PC-9 (cell line): ENCODE results near the gene PLEKHG2. TPM values are rescaled to one million over a fixed set of nuclear protein-coding genes. Genes with fewer than 3 reads are reported as not detected.

Source experiments
- BruUV-seq: library from RNA; stranded (reverse); fragments of 400-500 nt; replicated peaks from 2 replicates; lab custom pipeline; 2021; lab: Mats Ljungman, UMichigan
- CTCF ChIA-PET: fragments of 300-600 bp; sonication (Branson Sonifier 250); formaldehyde crosslinking; loops from one replicate; lab custom pipeline; 2022; ENCODE audit warnings: antibody characterized with exemption; lab: Charles Lee
- POLR2A ChIA-PET: fragments of 300-600 bp; sonication (Branson Sonifier 250); formaldehyde crosslinking; loops from one replicate; lab custom pipeline; 2022; ENCODE audit warnings: antibody characterized with exemption; ENCODE audit not compliant: unreplicated experiment; lab: Charles Lee
- DNase-seq, 2 experiments: peaks; one replicate each; pipeline versions ENCODE4 v3.0.0 to v3.0.0-alpha.2; 2015 to 2022; ENCODE audit warnings: mixed read lengths in 1 of 2
- H2AFZ ChIP-seq: fragments of 200-600 bp; sonication (generic); 2 replicates; pipeline ENCODE4 v1.8.1; 2017; ENCODE audit warnings: antibody characterized with exemption
- H3F3A ChIP-seq: fragments of 200-600 bp; sonication (generic); 2 replicates; pipeline ENCODE4 v1.8.1; 2017; ENCODE audit warnings: antibody characterized with exemption, mild to moderate bottlenecking, low read depth; ENCODE audit not compliant: insufficient read depth
- H3K27ac ChIP-seq: fragments of 200-600 bp; sonication (generic); 2 replicates; pipeline ENCODE4 v1.6.1; 2016; ENCODE audit warnings: mixed run types
- H3K27me3 ChIP-seq: fragments of 200-600 bp; sonication (generic); 2 replicates; pipeline ENCODE4 v1.6.1; 2016; ENCODE audit warnings: low read depth, mixed run types; ENCODE audit not compliant: insufficient read depth
- H3K36me3 ChIP-seq: fragments of 200-600 bp; sonication (generic); 2 replicates; pipeline ENCODE4 v1.6.1; 2016; ENCODE audit warnings: low read depth, mixed run types
- H3K4me1 ChIP-seq: fragments of 200-600 bp; sonication (generic); replicated peaks from 2 replicates; pipeline ENCODE4 v1.6.1; 2016; ENCODE audit warnings: mixed run types; ENCODE audit not compliant: insufficient read depth
- H3K4me2 ChIP-seq: fragments of 200-600 bp; sonication (generic); 2 replicates; pipeline ENCODE4 v1.6.1; 2017; ENCODE audit warnings: mixed run types
- H3K4me3 ChIP-seq: fragments of 200-600 bp; sonication (generic); 2 replicates; pipeline ENCODE4 v1.6.1; 2016; ENCODE audit warnings: mixed run types
- H3K79me2 ChIP-seq: fragments of 200-600 bp; sonication (generic); 2 replicates; pipeline ENCODE4 v1.6.1; 2017; ENCODE audit warnings: low read depth, mixed run types
- H3K9me2 ChIP-seq: fragments of 200-600 bp; sonication (generic); 2 replicates; pipeline ENCODE4 v1.8.1; 2017; ENCODE audit warnings: mild to moderate bottlenecking; ENCODE audit not compliant: insufficient read depth
- H3K9me3 ChIP-seq: fragments of 200-600 bp; sonication (generic); 2 replicates; pipeline ENCODE4 v1.8.1; 2016; ENCODE audit warnings: low read depth; ENCODE audit not compliant: insufficient read depth
- H4K20me1 ChIP-seq: fragments of 200-600 bp; sonication (generic); 2 replicates; pipeline ENCODE4 v1.8.1; 2017; ENCODE audit not compliant: insufficient read depth
- EZH2 ChIP-seq: fragments of 200-600 bp; sonication (generic); IDR thresholded peaks from 2 replicates; pipeline ENCODE4 v1.8.0; 2017; ENCODE audit warnings: antibody characterized with exemption, low read depth
- intact Hi-C: fragments of 100-400 bp; cut with micrococcal nuclease; formaldehyde crosslinking; loops from one replicate; pipeline ENCODE4 v1.10.0; 2022; ENCODE audit not compliant: unreplicated experiment
- total RNA-seq: library from RNA; stranded (reverse); gene quantifications from 2 replicates; pipeline ENCODE4 v1.2.3, GENCODE V29; 2021
- TF ChIP-seq, protein P1 (sequence below): fragments of 200-600 bp; sonication (generic); conservative IDR thresholded peaks from 2 replicates; pipeline ENCODE4 v1.6.1; 2017; ENCODE audit warnings: mixed run types, antibody characterized with exemption, mild to moderate bottlenecking, moderate library complexity

Gene PLEKHG2
- total RNA-seq, 1 experiment from 2014 or later = 26.1 TPM

- Histone ChIP-seq H3K4me3 (no peak overlapping the region), H2AFZ (no peak overlapping the region), H3K27ac (no peak overlapping the region), H3K27me3 (no peaks in the 10 kb centered on the region), H3F3A (no peaks in the 10 kb centered on the region), H3K4me1 (no peaks in the 10 kb centered on the region), H3K9me2 (no peaks in the 10 kb centered on the region), H4K20me1 (no peaks in the 10 kb centered on the region), H3K4me2 (no peak overlapping the region), H3K9me3 (no peaks in the 10 kb centered on the region), H3K79me2 (no peaks in the 10 kb centered on the region), H3K36me3 (no peaks in the 10 kb centered on the region)
- no peak for TF ChIP-seq EZH2
- TF ChIP-seq, protein P1, sequence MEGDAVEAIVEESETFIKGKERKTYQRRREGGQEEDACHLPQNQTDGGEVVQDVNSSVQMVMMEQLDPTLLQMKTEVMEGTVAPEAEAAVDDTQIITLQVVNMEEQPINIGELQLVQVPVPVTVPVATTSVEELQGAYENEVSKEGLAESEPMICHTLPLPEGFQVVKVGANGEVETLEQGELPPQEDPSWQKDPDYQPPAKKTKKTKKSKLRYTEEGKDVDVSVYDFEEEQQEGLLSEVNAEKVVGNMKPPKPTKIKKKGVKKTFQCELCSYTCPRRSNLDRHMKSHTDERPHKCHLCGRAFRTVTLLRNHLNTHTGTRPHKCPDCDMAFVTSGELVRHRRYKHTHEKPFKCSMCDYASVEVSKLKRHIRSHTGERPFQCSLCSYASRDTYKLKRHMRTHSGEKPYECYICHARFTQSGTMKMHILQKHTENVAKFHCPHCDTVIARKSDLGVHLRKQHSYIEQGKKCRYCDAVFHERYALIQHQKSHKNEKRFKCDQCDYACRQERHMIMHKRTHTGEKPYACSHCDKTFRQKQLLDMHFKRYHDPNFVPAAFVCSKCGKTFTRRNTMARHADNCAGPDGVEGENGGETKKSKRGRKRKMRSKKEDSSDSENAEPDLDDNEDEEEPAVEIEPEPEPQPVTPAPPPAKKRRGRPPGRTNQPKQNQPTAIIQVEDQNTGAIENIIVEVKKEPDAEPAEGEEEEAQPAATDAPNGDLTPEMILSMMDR = no peak
- intact Hi-C loops = no loop called here
- POLR2A ChIA-PET = no interaction called here
- CTCF ChIA-PET = no interaction called here
- no TSS peak for BruUV-seq
- DNase-seq = no peak
Observed at GRCh38 chr19:39420769-39421168, 8.3 kb downstream of the PLEKHG2 start.

- POLR2A ChIA-PET = interaction anchor here (0.6 kb wide), 1 partner anchor 510 kb away, joined by 6 read pairs; no protein-coding TSS in a partner anchor
- CTCF ChIA-PET = no interaction called here
Observed at GRCh38 chr19:39422020-39422419, 9.6 kb downstream of the PLEKHG2 start.

DNA sequence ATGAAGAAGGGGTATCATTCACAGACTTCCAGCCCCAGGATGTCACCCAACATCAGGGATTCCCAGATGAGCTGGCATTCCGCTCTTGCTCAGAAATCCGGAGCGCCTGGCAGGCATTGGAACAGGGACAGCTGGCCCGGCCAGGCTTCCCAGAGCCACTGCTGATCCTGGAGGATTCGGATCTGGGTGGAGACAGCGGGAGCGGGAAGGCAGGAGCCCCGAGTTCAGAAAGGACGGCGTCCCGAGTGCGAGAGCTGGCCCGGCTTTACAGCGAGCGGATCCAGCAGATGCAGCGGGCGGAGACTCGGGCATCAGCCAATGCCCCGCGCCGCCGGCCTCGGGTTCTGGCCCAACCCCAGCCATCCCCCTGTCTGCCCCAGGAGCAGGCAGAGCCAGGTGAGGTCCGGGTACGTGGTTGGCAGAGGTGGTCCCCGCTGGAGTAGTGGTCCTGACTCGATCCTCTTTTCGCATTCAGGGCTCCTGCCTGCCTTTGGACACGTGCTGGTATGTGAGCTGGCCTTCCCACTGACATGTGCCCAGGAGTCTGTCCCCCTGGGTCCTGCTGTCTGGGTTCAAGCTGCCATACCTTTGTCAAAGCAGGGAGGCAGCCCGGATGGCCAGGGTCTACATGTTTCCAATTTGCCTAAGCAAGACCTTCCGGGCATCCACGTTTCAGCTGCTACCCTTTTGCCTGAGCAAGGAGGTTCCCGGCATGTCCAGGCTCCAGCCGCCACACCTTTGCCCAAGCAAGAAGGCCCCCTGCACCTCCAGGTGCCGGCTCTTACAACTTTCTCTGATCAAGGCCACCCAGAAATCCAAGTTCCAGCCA, 11.0 kb downstream of the PLEKHG2 start:
- CTCF ChIA-PET = no interaction called here
- Histone ChIP-seq H3K9me3 (no peaks in the 10 kb centered on the region), H3K27ac (no peak overlapping the region), H2AFZ (no peak overlapping the region), H3K4me1 (no peaks in the 10 kb centered on the region), H3K36me3 (no peaks in the 10 kb centered on the region), H3F3A (no peaks in the 10 kb centered on the region; the same call in 1 of the 2 replicates), H4K20me1 (no peaks in the 10 kb centered on the region), H3K27me3 (no peaks in the 10 kb centered on the region), H3K79me2 (no peaks in the 10 kb centered on the region), H3K4me2 (no peak overlapping the region), H3K4me3 (no peak overlapping the region), H3K9me2 (no peaks in the 10 kb centered on the region)
- TF ChIP-seq EZH2 = no peak
- DNase-seq = peak in 1 of 2 experiments; percentile 18
- BruUV-seq = no TSS peak
- POLR2A ChIA-PET = no interaction called here
- intact Hi-C loops = no loop called here

More at GRCh38 chr19:39422020-39422419, 9.6 kb downstream of the PLEKHG2 start:
- Histone ChIP-seq H3K9me2 (no peaks in the 10 kb centered on the region), H3K27ac (no peak overlapping the region), H3F3A (no peaks in the 10 kb centered on the region), H3K79me2 (no peaks in the 10 kb centered on the region), H4K20me1 (no peaks in the 10 kb centered on the region), H2AFZ (no peak overlapping the region), H3K27me3 (no peaks in the 10 kb centered on the region), H3K9me3 (no peaks in the 10 kb centered on the region), H3K4me2 (no peak overlapping the region), H3K4me1 (no peaks in the 10 kb centered on the region), H3K4me3 (no peak overlapping the region), H3K36me3 (no peaks in the 10 kb centered on the region)
- intact Hi-C loops = no loop called here
- TF ChIP-seq, protein P1 = no peak
- no peak for TF ChIP-seq EZH2
- DNase-seq = peak in 1 of 2 experiments; percentile 16
- no TSS peak for BruUV-seq
